Panc1 (cell line): ENCODE results near the gene ROR1. TPM values are rescaled to one million over a fixed set of nuclear protein-coding genes. Genes with fewer than 3 reads are reported as not detected.

ENCODE experiments used
- ATAC-seq: fragments of 200-7000 bp; cut with Tn5 transposase; 2 replicates; pipeline ENCODE4 v1.9.1; 2020; ENCODE audit warnings: mild to moderate bottlenecking, moderate library complexity
- Bru-seq: library from RNA; stranded (reverse); fragments of 400-500 nt; gene quantifications from one replicate; lab custom pipeline; 2021; lab: Mats Ljungman, UMichigan
- BruChase-seq, 2 experiments: library from RNA; stranded (reverse); fragments of 400-500 nt; gene quantifications; one replicate each; lab custom pipeline; 2021; lab: Mats Ljungman, UMichigan
- BruUV-seq: library from RNA; stranded (reverse); fragments of 400-500 nt; replicated peaks from 2 replicates; lab custom pipeline; 2021; lab: Mats Ljungman, UMichigan
- CTCF ChIA-PET: fragments of 300-600 bp; sonication (Branson Sonifier 250); formaldehyde crosslinking; loops from one replicate; lab custom pipeline; 2022; ENCODE audit warnings: antibody characterized with exemption; lab: Charles Lee
- POLR2A ChIA-PET: fragments of 300-600 bp; sonication (Branson Sonifier 250); formaldehyde crosslinking; loops from one replicate; lab custom pipeline; 2022; ENCODE audit warnings: antibody characterized with exemption; lab: Charles Lee
- DNase-seq: peaks from one replicate; pipeline ENCODE4 v3.0.0-alpha.2; 2010; ENCODE audit warnings: low read depth, low spot score
- H3K27ac ChIP-seq: 2 replicates; pipeline ENCODE4 v1.5.1; 2011; ENCODE audit warnings: mild to moderate bottlenecking, low read length, inconsistent platforms
- H3K27me3 ChIP-seq: fragments of 200-500 bp; sonication (Bioruptor generic); 2 replicates; pipeline ENCODE4 v1.6.0; 2014; ENCODE audit warnings: low read length, inconsistent platforms; ENCODE audit not compliant: control insufficient read depth, insufficient read depth
- H3K36me3 ChIP-seq: fragments of 200-500 bp; sonication (Bioruptor generic); 2 replicates; pipeline ENCODE4 v1.5.1; 2014; ENCODE audit warnings: inconsistent platforms, mild to moderate bottlenecking, low read length, moderate library complexity; ENCODE audit not compliant: control insufficient read depth, insufficient read depth
- H3K4me1 ChIP-seq: 2 replicates; pipeline ENCODE4 v1.5.1; 2011; ENCODE audit warnings: inconsistent platforms, mild to moderate bottlenecking, low read length, moderate library complexity; ENCODE audit not compliant: control insufficient read depth, insufficient read depth
- H3K4me3 ChIP-seq, 2 experiments: 2 replicates each; pipeline ENCODE4 v1.5.1; 2011 to 2012; ENCODE audit warnings: low read depth in 2 of 2, low read length in 2 of 2, mild to moderate bottlenecking in 2 of 2, inconsistent platforms in 1 of 2, moderate library complexity in 1 of 2
- H3K9me3 ChIP-seq: fragments of 200-500 bp; sonication (Bioruptor generic); 2 replicates; pipeline ENCODE4 v1.5.1; 2014; ENCODE audit warnings: low read depth, mild to moderate bottlenecking, inconsistent platforms, low read length, moderate library complexity; ENCODE audit not compliant: control insufficient read depth, insufficient read depth
- CTCF ChIP-seq: fragments of 450-650 bp; IDR thresholded peaks from 2 replicates; pipeline ENCODE4 v1.5.1; 2017; ENCODE audit warnings: mild to moderate bottlenecking
- POLR2AphosphoS5 ChIP-seq: IDR thresholded peaks from 2 replicates; pipeline ENCODE4 v1.6.1; 2012; ENCODE audit warnings: mild to moderate bottlenecking, low read depth, low read length, moderate library complexity
- REST ChIP-seq, 2 experiments: IDR thresholded peaks; 2 replicates each; pipeline ENCODE4 v1.6.1; 2011 to 2012; ENCODE audit warnings: low read depth in 2 of 2, control low read depth in 1 of 2, low read length in 1 of 2, mild to moderate bottlenecking in 1 of 2, moderate library complexity in 1 of 2; ENCODE audit not compliant: insufficient read depth in 1 of 2
- SIN3A ChIP-seq: IDR thresholded peaks from 2 replicates; pipeline ENCODE4 v1.6.1; 2012; ENCODE audit warnings: low read depth, mild to moderate bottlenecking, low read length, moderate library complexity, borderline replicate concordance; ENCODE audit not compliant: insufficient read depth
- TCF7L2 ChIP-seq: IDR thresholded peaks from 2 replicates; pipeline ENCODE4 v1.6.1; 2011; ENCODE audit warnings: mild to moderate bottlenecking, low read depth, low read length, inconsistent platforms
- in situ Hi-C: cut with HindIII; loops from 2 replicates; pipeline ENCODE4 v1.10.0; 2016; ENCODE audit warnings: low sequenced_read_pairs, low pct_unique_long_range_greater_than_20kb
- intact Hi-C: fragments of 100-400 bp; cut with micrococcal nuclease; formaldehyde crosslinking; loops from one replicate; pipeline ENCODE4 v1.10.0; 2022; ENCODE audit not compliant: unreplicated experiment
- long read RNA-seq: library from polyadenylated mRNA; unstranded; transcript quantifications from one replicate; pipeline ENCODE4 v2.0.0, GENCODE V29; 2021; ENCODE audit not compliant: unreplicated experiment
- polyA plus RNA-seq: library from polyadenylated mRNA; unstranded; fragments of >200 nt; gene quantifications from one replicate; pipeline ENCODE4 v1.2.1, GENCODE V29; 2012; ENCODE audit warnings: missing spikeins; ENCODE audit not compliant: insufficient read length
- total RNA-seq: library from RNA; stranded (reverse); gene quantifications from one replicate; pipeline ENCODE4 v1.2.1, GENCODE V29; 2021; ENCODE audit not compliant: unreplicated experiment

ROR1 gene
- 19.3 TPM for total RNA-seq
- polyA plus RNA-seq, result 7.8 TPM
- percentile 85 among the genes with signal in this experiment for Bru-seq, nascent RNA
- BruChase-seq, experiment 1, labeled RNA remaining after a 2-hour chase, result percentile 78 among the genes with signal in this experiment
- percentile 71 among the genes with signal in this experiment for BruChase-seq, experiment 2, labeled RNA remaining after a 6-hour chase
- long read RNA-seq, full-length matches to known transcripts, result 3 of 27 reads
- long read RNA-seq, partial matches to known transcripts, result 8 of 27 reads
- long read RNA-seq, other reads (novel, unspliced or antisense), result 16 of 27 reads

- ATAC-seq (peak; percentile 94), DNase-seq (peak; percentile 66)
- ChIA-PET CTCF (interaction anchor here (0.5 to 2.1 kb wide), 4 partner anchors 13 to 455 kb away, joined by 3 to 16 read pairs (median 6); no protein-coding TSS in a partner anchor), POLR2A (interaction anchor here (0.7 kb wide), 1 partner anchor 31 kb away, joined by 4 read pairs; no protein-coding TSS in a partner anchor)
- Histone ChIP-seq H3K27ac (peak within 1 kb of the TSS; percentile 91), H3K36me3 (no peaks in the 10 kb centered on the region), H3K4me1 (peaks cover 50% of the 10 kb centered on the region), H3K27me3 (no peaks in the 10 kb centered on the region), H3K9me3 (no peaks in the 10 kb centered on the region), H3K4me3 (peak within 1 kb of the TSS; percentile 68 to 88)
- in situ Hi-C loops, result no loop called here
- TF ChIP-seq POLR2AphosphoS5 (0 out of 2 replicates have a peak, but pooled peaks have one; percentile 29), REST (IDR thresholded peaks at IDR 0.05; ENCODE audit: insufficient read depth in 1 of 2, low read depth in 2 of 2, low read length in 1 of 2) (0 out of 4 replicates have a peak, but pooled peaks of 1 of the 2 experiments have one; percentile 51), CTCF (peak; percentile 91), SIN3A (peak; percentile 50; the same call in 1 of the 2 replicates), TCF7L2 (no peak)
- no TSS peak for BruUV-seq
- intact Hi-C loops, result loop anchor here (5.0 to 10.0 kb wide), 5 partner anchors 82 to 471 kb away; no protein-coding TSS in a partner anchor
These were observed at the start of gene ROR1 for GRCh38 chr1:63773815-63774616. TSS of gene ROR1 (plus strand) at chr1:63774017.

GRCh38 chr1:63724375-63724899, 49.4 kb upstream of the ROR1 start:
- Histone ChIP-seq H3K9me3 (no peaks in the 10 kb centered on the region), H3K4me3 (no peak overlapping the region), H3K4me1 (peaks cover 11% of the 10 kb centered on the region), H3K27me3 (no peaks in the 10 kb centered on the region), H3K36me3 (no peaks in the 10 kb centered on the region), H3K27ac (peak overlapping the region; percentile 60; the same call in 1 of the 2 replicates)
- CTCF ChIA-PET, result interaction anchor here (0.6 kb wide), 1 partner anchor 657 kb away, joined by 3 read pairs; no protein-coding TSS in a partner anchor
- no TSS peak for BruUV-seq
- DNase-seq (no peak), ATAC-seq (no peak)
- intact Hi-C loops, result no loop called here
- in situ Hi-C loops, result no loop called here
- POLR2A ChIA-PET, result no interaction called here
- no peak for TF ChIP-seq REST (IDR thresholded peaks at IDR 0.05; ENCODE audit: insufficient read depth in 1 of 2, low read depth in 2 of 2, low read length in 1 of 2)
- TF ChIP-seq POLR2AphosphoS5, result no peak
- TF ChIP-seq SIN3A, result no peak
- TF ChIP-seq TCF7L2, result no peak
- TF ChIP-seq CTCF, result no peak
